GM18520 (cell line): ENCODE results near the gene IGSF1.

Experiments
- ATAC-seq: cut with Tn5 transposase; IDR thresholded peaks from one replicate; pipeline ENCODE4 v1.9.1; 2021; ENCODE audit not compliant: unreplicated experiment

IGSF1 gene, protein sequence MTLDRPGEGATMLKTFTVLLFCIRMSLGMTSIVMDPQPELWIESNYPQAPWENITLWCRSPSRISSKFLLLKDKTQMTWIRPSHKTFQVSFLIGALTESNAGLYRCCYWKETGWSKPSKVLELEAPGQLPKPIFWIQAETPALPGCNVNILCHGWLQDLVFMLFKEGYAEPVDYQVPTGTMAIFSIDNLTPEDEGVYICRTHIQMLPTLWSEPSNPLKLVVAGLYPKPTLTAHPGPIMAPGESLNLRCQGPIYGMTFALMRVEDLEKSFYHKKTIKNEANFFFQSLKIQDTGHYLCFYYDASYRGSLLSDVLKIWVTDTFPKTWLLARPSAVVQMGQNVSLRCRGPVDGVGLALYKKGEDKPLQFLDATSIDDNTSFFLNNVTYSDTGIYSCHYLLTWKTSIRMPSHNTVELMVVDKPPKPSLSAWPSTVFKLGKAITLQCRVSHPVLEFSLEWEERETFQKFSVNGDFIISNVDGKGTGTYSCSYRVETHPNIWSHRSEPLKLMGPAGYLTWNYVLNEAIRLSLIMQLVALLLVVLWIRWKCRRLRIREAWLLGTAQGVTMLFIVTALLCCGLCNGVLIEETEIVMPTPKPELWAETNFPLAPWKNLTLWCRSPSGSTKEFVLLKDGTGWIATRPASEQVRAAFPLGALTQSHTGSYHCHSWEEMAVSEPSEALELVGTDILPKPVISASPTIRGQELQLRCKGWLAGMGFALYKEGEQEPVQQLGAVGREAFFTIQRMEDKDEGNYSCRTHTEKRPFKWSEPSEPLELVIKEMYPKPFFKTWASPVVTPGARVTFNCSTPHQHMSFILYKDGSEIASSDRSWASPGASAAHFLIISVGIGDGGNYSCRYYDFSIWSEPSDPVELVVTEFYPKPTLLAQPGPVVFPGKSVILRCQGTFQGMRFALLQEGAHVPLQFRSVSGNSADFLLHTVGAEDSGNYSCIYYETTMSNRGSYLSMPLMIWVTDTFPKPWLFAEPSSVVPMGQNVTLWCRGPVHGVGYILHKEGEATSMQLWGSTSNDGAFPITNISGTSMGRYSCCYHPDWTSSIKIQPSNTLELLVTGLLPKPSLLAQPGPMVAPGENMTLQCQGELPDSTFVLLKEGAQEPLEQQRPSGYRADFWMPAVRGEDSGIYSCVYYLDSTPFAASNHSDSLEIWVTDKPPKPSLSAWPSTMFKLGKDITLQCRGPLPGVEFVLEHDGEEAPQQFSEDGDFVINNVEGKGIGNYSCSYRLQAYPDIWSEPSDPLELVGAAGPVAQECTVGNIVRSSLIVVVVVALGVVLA (N-terminal part only)

DNA sequence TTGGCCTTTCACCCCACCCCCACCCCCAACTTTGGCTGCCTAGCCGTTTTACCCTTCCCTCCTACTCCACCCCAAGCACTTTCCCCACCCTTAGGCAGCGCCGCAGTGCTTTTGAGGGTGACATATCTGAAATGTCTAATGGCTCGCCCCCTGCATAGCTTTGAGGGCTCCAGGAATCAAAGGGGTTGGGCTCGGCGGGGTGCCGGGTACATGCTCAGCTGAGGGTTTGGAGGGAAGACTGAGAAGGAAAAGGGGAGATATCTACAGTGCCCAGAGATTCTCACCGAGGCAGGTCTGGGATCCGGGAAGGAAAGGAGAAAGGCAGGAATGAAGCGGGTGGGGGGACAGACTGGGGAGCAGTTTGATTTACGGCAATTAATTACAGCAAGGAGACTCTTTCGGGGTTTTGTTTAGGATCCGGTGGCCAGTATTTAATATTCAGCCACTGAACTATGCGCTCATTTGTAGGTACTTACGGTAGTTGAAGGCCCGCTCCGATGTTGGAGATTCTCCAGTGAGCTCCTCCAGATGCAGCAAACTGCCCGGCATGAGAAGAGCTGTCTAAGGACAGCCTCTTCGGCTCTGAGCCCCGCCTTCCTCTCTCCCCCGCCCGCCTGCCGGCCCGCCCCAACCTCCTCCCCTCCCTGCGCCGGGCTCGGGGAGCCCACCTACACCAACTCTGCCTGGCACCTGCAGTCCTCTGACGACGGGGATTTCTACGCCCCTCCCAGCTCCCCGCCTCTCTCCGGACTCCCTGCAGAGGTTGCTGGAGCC, at the start of gene IGSF1:
TSS of gene IGSF1 (minus strand) at position 569 of the 774 bp plus-strand sequence. CDS start 2,632 bp downstream, outside the sequence.
- no peak for ATAC-seq

DNA sequence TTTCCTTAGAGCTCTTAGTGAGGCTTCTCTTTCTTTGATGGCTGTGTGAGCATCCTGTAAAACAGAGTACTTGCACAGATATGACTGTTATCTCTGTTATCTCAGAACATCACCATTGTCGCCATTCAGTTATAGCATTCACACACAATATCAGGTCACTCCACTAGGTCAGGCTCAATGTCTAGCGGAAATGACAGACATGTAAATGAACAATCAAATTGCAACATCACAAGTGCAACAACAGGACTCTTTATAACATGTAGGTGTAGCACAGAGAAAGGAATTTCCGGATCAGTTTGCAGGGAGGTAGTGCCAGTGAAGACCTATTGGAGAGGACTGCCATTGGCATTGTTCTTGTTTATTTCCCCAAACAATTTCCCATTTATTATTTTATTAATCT, 43.2 kb upstream of the IGSF1 start:
- ATAC-seq = no peak

DNA sequence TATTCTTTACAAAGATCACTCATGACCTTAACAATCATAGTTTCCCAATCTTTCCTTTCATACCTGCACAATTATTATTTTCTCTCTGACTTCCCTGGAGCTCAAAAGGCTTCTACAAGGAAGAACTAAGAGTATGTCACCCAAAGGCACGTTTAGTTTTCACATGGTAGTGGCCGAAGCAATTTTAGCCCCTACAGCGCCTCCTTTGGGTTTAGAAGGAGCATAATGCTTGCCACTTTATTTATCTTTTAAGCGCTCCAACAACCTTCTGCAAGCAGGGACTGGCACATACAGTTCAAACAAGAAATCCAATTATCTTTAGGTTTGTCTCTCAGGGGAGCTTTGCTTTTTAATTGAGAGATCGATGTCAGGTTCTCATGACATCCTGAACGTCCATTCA, 42.0 kb upstream of the IGSF1 start:
- ATAC-seq = no peak

DNA sequence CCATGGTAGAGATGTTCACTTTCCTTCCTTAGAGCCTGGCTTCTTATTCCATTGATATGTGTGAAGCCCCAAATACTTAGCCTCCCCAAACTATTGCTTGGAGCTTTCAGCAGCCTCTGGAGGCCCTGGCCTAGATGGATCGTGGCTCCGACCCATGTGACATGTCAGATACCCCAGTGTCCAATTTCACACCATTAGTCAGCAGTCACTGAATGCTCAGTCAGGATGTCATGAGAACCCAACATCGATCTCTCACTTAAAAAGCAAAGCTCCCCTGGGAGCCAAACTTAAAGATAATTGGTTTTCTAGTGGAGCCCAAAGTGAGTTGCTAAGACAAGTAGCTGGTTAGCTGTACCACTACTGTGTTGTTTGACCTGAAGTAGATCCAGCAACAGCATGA, 41.6 kb upstream of the IGSF1 start:
- no peak for ATAC-seq

DNA sequence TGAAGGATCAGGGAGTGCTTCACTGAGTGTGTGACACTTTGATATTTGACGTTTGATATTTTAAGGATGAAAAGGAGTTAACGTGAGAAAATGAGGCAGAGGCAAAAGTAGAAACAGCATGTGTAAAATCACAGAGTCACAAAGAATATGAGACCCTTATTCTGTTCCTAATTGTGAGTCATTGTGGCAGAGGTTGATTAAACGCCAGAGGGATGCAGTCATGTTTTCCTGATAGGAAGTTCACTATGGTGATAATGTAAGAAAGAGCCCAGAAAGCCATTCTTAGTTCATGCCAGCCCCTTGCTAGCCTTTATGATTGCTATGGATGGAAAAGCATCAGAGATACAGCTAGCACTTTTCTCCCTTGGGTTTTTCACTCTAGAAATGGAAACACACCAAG, 33.5 kb upstream of the IGSF1 start:
- ATAC-seq = no peak

DNA sequence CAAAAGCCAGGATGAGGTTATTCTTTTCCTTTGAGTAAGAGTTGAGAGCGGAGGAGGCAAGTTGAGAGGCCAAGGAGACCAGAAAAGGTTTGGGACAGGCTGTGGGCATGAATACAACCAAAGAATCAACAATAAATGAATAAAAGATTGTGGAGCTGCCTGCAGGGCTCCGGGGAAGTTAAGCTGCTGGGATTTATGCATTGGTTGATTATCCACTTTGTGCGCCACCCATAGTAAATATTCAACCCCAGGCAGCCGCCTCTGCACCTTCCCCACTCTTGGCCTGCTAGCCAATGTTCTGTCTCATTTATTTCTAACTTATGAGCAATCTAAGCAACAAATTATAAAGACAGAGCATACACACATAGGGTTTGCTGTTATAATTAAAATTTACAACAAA, 28.2 kb upstream of the IGSF1 start:
- no peak for ATAC-seq

DNA sequence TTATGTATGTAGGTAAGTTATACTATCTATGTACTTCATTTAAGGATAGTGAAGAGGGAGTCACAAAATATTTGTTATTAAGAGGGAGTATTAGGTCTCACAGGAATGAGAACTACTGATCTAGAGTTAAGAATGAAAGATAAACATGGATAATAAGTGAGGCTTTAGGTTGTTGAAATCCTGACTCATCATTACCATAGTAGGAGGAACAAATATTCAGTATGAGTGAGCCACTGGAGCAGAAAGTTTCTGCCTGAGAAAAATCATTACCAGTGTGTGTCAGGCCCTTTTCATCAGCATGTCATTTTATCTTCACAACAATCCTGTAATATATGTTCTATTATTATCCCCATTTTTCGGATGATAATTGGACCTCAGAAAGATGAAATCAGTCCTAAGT, 27.2 kb upstream of the IGSF1 start:
- ATAC-seq = no peak

DNA sequence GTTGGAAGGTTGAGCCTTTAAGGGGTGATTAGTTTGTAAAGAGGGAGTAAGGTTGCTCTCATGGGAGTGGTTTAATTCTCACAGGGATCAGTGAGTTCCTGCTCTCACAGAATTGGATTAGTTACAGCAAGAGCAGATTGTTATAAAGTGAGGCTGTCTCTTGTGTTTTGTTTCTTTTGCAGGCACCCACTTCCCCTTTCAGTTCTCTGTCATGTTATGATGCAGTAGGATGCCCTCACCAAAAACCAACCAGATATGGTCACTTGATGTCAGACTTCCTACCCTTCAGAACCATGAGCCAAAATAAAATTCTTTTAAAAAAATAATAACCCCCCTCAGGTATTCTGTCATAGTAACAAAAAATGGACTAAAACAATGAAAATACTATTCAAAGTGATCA, 19.9 kb upstream of the IGSF1 start:
- no peak for ATAC-seq

DNA sequence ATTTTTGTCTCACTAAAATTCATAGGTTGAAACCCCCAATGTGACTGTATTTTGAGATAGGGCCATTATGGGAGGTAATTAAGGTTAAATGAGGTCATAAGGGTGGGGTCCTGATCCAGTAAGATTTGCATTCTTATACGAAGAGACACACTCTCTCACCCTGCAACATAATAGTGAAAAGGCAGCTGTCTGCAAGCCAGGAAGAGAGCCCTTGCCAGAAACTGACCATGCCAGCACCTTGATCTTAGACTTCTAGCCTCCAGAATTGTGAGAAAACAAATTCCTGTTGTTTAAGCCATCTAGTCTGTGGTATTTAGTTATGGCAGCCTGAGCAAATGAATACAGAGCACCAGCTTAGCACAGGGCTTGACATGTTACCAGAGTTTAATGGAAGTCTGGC, 17.5 kb upstream of the IGSF1 start:
- no peak for ATAC-seq

DNA sequence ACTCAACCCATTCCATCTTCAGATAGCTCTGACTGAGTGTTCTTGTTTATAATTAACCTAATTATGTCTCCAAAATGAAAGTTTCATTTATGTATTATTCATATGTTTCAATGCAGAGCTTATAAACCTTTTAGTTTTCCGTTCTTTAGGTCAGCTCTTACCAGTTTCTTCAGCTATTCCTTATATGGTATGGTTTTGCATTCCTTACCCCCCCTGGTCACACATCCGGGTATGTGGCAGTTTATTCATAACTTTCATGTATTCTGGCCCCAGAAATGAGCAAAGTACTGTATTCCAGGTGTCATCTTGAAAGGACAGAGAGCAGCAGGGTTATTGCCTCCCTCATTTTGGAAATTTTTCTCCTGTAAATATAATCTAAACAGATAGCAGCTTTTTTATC, 16.8 kb upstream of the IGSF1 start:
- no peak for ATAC-seq

DNA sequence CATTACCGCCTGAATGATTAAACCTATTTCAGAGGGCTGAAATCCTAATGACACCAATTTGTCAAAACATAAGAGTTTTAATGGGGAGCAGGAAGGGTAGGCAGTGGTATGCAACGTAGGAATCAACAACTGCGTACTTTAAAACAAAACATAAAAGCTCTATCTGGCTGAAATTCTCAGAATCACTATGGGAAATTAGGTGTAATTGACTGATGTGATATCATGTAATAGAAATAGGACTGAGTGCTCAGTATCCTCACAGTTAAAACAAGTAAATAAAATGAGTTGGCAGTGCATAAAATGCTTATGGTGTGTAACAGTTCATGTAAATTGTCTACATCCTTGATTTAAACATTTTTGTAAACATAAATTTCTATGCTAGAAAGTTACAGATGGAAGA, 13.6 kb upstream of the IGSF1 start:
- no peak for ATAC-seq

DNA sequence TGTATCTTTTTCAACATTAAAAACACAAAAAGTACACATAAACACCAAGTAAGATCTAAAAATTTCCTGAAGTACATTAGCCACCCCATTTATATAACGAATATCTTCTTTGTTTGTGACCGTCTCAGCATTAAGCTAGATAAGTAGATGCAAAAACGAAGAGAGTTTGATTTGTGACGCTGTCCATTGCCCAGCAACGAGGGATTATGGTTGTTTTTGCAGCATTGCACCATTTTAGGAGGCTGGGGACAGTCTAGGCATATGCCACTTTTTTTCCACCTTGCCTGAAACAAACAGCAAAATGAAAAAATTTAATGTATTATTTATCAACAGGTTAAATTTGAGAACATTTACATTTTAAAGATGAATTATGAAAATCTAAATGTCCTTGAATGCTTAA, 12.0 kb upstream of the IGSF1 start:
- ATAC-seq = no peak

DNA sequence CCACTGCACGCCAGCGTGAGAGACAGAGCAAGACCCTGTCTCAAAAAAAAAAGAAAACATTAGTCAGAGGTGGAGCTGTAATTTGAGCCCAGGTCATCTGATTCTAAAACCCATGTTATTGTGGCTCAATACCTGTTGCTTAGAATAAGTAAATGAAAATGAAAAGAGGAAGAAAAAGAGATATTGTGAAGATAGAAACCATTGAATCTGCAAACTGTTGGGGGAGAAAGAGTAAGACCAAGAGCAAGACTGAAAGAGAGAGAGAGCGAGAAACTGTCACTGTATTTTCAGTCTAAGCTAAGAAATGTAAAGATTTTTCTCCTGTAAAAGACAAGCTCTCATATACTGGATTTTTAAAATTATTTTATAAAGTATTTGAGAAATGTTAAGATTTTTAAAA, 9.7 kb upstream of the IGSF1 start:
- no peak for ATAC-seq

DNA sequence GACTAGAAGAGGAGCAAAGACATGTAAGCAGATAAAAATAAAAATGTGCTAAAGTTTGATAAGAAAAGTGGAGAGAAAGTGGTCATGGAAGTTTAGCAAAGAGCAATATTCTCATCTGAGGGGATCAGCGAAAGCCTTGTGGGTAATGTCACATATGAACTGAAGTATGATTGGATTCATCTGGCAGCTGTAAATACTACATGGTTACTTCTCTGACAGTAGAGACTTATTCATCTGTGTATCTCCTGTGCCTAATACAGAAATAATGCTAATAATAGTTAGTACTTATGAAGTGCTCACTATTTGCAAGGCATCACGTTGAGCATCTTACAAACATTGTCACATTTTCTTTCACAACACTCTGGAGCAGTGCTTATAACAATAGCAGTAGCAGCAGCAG, 8.9 kb upstream of the IGSF1 start:
- ATAC-seq = no peak

DNA sequence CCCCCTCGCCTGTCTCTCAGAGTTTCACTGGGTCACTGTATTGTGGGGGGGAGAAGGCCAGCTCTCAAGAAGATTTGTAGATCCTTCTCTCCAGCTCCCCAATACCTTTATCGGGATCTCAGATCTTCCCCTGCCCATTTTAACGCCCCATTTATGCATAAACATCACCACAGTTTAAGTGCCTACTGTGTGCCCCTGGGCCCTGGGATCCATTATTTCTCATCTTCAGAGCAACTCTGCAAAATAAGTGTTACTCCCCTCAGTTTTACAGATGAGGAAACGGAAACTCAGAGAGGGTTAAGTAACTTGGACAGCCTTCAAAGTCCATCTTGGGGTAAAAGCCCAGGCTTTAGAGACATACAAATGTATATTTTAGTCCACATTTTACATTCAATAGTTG, 421 bp upstream of the IGSF1 start:
- ATAC-seq = no peak

DNA sequence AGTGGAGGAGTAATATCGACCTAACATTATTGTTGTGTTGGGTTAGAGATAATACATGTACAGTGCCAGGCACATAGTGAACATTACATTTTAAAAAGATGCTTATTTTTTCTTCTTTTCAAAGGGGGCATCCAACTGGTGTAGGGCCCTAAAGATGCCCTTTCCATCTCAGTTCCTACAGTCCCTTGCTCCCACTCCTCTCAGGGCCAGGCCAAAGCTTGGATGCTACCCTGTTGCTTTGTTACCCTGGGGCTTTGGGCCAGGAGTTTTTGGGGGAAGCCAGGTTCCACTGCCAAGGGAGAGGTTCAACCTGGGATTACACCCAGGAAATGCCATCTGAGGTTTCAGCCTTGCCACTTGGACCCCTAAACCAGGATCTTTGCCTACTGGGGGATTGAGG, 918 bp downstream of the IGSF1 start:
- ATAC-seq = no peak

DNA sequence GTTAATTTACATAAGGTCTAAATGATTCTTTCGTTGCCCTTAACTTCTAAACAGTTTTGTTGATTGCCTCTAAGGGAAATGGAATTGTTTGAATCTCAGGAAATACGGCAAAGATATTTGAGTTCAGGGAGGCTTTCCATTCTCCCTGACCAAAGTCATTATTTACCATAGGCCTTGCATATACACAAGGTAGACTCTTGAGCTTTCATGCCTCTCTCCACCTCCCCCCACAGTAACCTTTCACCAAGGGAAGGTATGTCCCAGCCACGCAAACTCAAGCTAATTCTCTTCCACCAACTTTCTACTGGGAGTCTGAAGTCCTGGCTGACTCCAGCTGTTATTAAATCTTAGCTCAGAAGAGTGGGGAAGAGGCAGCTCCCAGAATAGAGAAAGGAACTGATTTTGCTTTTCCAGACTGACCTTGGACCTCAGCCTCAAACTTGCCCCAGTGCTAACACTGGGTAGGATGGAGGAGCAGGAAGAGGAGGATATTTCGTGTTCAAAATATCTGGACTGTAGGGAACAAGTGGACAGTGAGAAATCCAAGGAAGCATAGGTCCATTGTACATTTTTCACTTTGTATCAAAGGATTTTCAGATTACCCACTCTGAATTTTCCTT, 1.4 kb downstream of the IGSF1 start:
- no peak for ATAC-seq

DNA sequence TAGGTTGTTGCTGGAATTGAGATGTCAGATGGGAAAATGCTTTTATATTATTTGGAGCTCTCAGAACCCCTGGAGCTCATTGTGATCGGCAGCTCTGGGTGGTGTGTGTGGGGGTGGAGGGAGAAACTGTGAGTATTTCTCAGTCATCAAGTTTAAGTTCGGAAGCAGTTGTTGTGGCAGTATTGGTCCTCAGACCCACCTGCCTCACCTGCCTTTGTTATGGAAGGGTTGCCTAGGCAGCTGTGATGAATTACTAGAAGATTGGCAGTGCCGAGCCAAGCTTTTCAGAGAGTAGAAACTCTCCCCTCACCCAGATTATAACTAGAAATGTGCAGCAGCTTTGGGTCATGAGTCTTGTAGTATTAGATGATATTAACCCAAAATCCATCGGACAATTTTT, 9.5 kb downstream of the IGSF1 start:
- no peak for ATAC-seq

DNA sequence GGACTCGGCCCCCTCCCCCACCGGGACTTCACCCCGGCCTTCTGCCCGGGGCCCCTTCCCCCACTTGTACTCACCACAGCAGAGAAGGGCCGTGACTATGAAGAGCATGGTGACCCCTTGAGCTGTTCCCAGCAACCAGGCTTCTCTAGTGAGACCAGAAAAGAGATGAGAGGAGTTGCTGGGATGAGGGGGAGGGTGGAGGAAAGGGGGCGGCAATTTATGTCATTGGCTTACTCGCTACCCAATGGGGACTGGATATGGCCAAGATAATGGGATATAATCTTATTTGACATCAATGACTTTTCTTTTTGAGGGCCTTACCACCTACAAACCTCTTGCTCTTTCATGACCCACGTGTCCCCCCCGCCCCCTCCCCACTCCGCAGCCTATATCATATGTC, 9.9 kb downstream of the IGSF1 start:
- no peak for ATAC-seq

DNA sequence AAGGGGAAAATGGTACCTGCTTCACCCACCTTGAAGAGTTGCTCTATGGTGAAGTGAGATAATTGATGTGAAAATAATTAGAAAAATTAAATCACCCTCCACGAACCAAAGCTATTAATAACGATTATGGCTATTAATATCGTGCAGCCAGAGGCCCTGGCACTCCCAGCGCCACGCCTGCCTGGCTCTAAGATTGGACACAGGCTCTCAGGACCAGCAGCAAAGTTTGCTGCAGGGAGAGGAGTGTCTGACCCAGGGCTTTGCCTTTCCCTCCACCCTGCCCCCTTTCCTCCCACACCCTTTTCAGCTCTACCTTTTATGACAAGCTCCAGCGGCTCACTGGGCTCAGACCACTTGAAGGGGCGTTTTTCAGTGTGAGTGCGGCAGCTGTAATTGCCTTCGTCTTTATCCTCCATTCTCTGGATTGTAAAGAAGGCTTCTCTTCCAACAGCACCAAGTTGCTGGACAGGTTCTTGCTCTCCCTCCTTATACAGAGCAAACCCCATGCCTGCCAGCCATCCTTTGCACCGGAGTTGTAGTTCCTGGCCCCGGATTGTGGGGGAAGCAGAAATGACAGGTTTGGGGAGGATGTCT, 11.5 kb downstream of the IGSF1 start:
- ATAC-seq = no peak
